HepG2 (cell line): Measurements from ENCODE around the gene CRYGA. TPM values are rescaled to one million over a fixed set of nuclear protein-coding genes. Genes with fewer than 3 reads are reported as not detected.

Source experiments
- BORCS8-MEF2B ChIP-seq: sonication (generic); formaldehyde crosslinking; IDR thresholded peaks from 2 replicates; pipeline ENCODE4 v1.8.0; 2022; ENCODE audit warnings: mild to moderate bottlenecking, missing genetic modification reagents
- CBX2 ChIP-seq, 2 experiments: fragments of 200-600 bp in 1 of 2; sonication (generic); formaldehyde crosslinking in 1 of 2; IDR thresholded peaks; 2 replicates each; pipeline versions ENCODE4 v1.7.0 to v1.8.1; 2018 to 2022; ENCODE audit warnings: low read depth in 2 of 2, low read length in 1 of 2, mild to moderate bottlenecking in 1 of 2, missing genetic modification reagents in 1 of 2
- HDAC2 ChIP-seq: sonication (generic); formaldehyde crosslinking; IDR thresholded peaks from 2 replicates; pipeline ENCODE4 v1.4.0; 2020; ENCODE audit warnings: missing genetic modification reagents
- KLF9 ChIP-seq: IDR thresholded peaks from 2 replicates; pipeline ENCODE4 v1.6.1; 2016; ENCODE audit warnings: low read depth
- MEF2D ChIP-seq: sonication (generic); formaldehyde crosslinking; IDR thresholded peaks from 2 replicates; pipeline ENCODE4 v1.5.1; 2020; ENCODE audit warnings: mild to moderate bottlenecking, missing genetic modification reagents
- MIER2 ChIP-seq: IDR thresholded peaks from 2 replicates; pipeline ENCODE4 v1.6.1; 2016; ENCODE audit warnings: missing biosample characterization, missing genetic modification reagents
- MIER3 ChIP-seq: IDR thresholded peaks from 2 replicates; pipeline ENCODE4 v1.6.1; 2016; ENCODE audit warnings: missing compliant biosample characterization, borderline replicate concordance
- NCOA1 ChIP-seq: sonication (generic); formaldehyde crosslinking; IDR thresholded peaks from 2 replicates; pipeline ENCODE4 v1.9.0; 2021; ENCODE audit warnings: missing genetic modification reagents
- PITX1 ChIP-seq: sonication (generic); formaldehyde crosslinking; IDR thresholded peaks from 2 replicates; pipeline ENCODE4 v1.5.1; 2020; ENCODE audit warnings: mild to moderate bottlenecking, missing genetic modification reagents
- PRPF4 ChIP-seq: fragments of 200-400 bp; formaldehyde crosslinking; IDR thresholded peaks from 2 replicates; pipeline ENCODE4 v1.6.1; 2016; ENCODE audit warnings: low read length, low read depth; ENCODE audit not compliant: poor library complexity, severe bottlenecking
- SMYD3 ChIP-seq: sonication (generic); formaldehyde crosslinking; IDR thresholded peaks from 2 replicates; pipeline ENCODE4 v1.8.1; 2023; ENCODE audit warnings: mild to moderate bottlenecking, missing genetic modification reagents
- TP53 ChIP-seq: sonication (generic); formaldehyde crosslinking; conservative IDR thresholded peaks from 2 replicates; pipeline ENCODE4 v1.4.0; 2020; ENCODE audit warnings: missing genetic modification reagents
- ZFP1 ChIP-seq: IDR thresholded peaks from 2 replicates; pipeline ENCODE4 v1.6.1; 2016
- ZNF143 ChIP-seq: sonication (generic); formaldehyde crosslinking; IDR thresholded peaks from 2 replicates; pipeline ENCODE4 v1.4.0; 2020; ENCODE audit warnings: missing genetic modification reagents
- ZNF652 ChIP-seq: IDR thresholded peaks from 2 replicates; pipeline ENCODE4 v1.6.1; 2016; ENCODE audit warnings: low read depth, borderline replicate concordance
- ZNF883 ChIP-seq: sonication (generic); formaldehyde crosslinking; IDR thresholded peaks from 2 replicates; pipeline ENCODE4 v1.5.1; 2020; ENCODE audit warnings: mild to moderate bottlenecking, missing genetic modification reagents; ENCODE audit errors: not compliant biosample characterization
- polyA plus RNA-seq, 8 experiments: library from polyadenylated mRNA; depleted of rRNA in 3 of 8; stranded (reverse) in 7 of 8; unstranded in 1 of 8; fragments of >200 nt; fragmentation: Illumina TruSeq in 4 of 8; extraction: Trizol in 4 of 8; gene quantifications; 2 replicates each; pipeline versions ENCODE4 v1.2.1 to v1.2.3, GENCODE V29; 2011 to 2016; ENCODE audit warnings: low read depth in 4 of 8, missing spikeins in 1 of 8, mixed read lengths in 1 of 8; ENCODE audit not compliant: insufficient read depth in 1 of 8
- total RNA-seq, 5 experiments: library from RNA; depleted of rRNA; stranded (reverse); fragments of >200 nt; fragmentation: Illumina TruSeq; extraction: Trizol; gene quantifications; 2 replicates each; pipeline ENCODE4 v1.2.3, GENCODE V29; 2016; ENCODE audit warnings: low read depth in 1 of 5
- TF ChIP-seq, protein P1 (sequence below): sonication (generic); formaldehyde crosslinking; IDR thresholded peaks from 2 replicates; pipeline ENCODE4 v1.5.0; 2020; ENCODE audit warnings: missing genetic modification reagents
- TF ChIP-seq, protein P2 (sequence below): sonication (generic); formaldehyde crosslinking; IDR thresholded peaks from 2 replicates; pipeline ENCODE4 v1.8.1; 2023; ENCODE audit warnings: mild to moderate bottlenecking, missing genetic modification reagents
- TF ChIP-seq, protein P3 (sequence below): sonication (generic); formaldehyde crosslinking; IDR thresholded peaks from 2 replicates; pipeline ENCODE4 v1.4.0; 2020; ENCODE audit warnings: mild to moderate bottlenecking, missing genetic modification reagents
- TF ChIP-seq, protein P4 (sequence below): sonication (generic); formaldehyde crosslinking; IDR thresholded peaks from 2 replicates; pipeline ENCODE4 v1.4.0; 2020; ENCODE audit warnings: mild to moderate bottlenecking, missing genetic modification reagents
- TF ChIP-seq, protein P5 (sequence below): IDR thresholded peaks from 2 replicates; pipeline ENCODE4 v1.6.1; 2016
- TF ChIP-seq, protein P6 (sequence below): sonication (generic); formaldehyde crosslinking; IDR thresholded peaks from 2 replicates; pipeline ENCODE4 v1.4.0; 2020; ENCODE audit warnings: missing genetic modification reagents, mild to moderate bottlenecking, borderline replicate concordance

CRYGA gene
- total and polyA plus RNA-seq, 2 of the 13 experiments (the other 11 are each of a cell fraction or from before 2014, with no cell fraction given), result not detected

DNA sequence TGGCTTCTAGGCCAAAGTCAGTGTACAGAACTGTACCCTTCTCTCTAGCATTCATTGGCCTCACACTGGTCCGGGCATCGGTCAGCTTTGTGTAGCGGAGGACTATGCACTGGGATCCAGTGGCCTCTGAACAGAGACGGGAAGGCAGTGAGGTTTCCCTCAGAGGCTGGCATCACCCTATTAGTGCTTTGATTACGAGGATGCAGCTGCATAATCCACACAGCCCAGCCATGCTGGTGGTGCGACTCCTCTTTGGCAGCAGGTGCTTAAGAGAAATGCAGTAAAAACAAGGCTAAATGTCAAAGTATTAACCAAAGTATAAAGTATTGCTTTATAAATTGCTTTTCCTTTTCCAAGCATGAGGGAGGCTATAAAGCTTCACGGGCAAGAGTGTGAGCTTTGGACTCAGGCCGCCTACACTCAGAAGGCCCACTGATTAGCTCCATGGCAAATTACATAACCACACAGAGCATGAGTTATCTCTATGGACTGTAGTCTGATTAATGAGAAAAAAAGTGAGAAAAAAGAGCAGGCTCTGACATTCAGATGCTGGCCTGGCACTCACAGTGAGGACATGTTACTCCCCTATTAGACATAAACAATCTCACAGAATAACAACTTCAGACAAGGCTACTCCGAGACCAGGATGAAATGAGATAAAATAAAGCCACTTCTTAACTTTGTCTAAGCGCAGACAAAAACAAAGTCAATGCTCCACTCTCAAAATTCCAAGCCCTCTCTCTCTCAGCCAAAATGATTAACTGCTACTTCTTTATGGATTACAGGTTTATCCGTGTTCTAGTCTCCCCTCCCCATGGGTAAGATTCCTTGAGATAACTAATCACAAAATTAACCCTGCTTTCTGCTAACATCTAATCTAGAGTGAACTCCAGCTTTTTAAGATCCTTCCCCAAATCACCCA is 27.3 kb downstream of the CRYGA start (continued):
- TF ChIP-seq TP53, result no peak
- TF ChIP-seq ZNF652 (CRISPR knock-in tag), result no peak; the same call in 1 of the 2 replicates
- TF ChIP-seq NCOA1 (CRISPR knock-in tag), result peak; percentile 66; the same call in 1 of the 2 replicates
- peak; percentile 77 for TF ChIP-seq PITX1 (CRISPR knock-in tag)
- TF ChIP-seq MIER2 (CRISPR knock-in tag), result peak; percentile 77; the same call in 1 of the 2 replicates
- TF ChIP-seq PRPF4, result no peak
- TF ChIP-seq ZNF143 (CRISPR knock-in tag), result no peak
- no peak for TF ChIP-seq ZNF883
- no peak for TF ChIP-seq CBX2 (IDR thresholded peaks at IDR 0.05; ENCODE audit: low read depth, low read length)
- TF ChIP-seq CBX2 (CRISPR knock-in tag; IDR thresholded peaks at IDR 0.05; ENCODE audit: low read depth), result no peak
- TF ChIP-seq BORCS8-MEF2B (CRISPR knock-in tag), result 0 out of 2 replicates have a peak, but pooled peaks have one; percentile 40
- TF ChIP-seq MIER3 (CRISPR knock-in tag), result no peak
- TF ChIP-seq, protein P1, sequence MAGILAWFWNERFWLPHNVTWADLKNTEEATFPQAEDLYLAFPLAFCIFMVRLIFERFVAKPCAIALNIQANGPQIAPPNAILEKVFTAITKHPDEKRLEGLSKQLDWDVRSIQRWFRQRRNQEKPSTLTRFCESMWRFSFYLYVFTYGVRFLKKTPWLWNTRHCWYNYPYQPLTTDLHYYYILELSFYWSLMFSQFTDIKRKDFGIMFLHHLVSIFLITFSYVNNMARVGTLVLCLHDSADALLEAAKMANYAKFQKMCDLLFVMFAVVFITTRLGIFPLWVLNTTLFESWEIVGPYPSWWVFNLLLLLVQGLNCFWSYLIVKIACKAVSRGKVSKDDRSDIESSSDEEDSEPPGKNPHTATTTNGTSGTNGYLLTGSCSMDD, result no peak
- peak; percentile 51; the same call in 1 of the 2 replicates for TF ChIP-seq SMYD3
- no peak for TF ChIP-seq MEF2D (CRISPR knock-in tag)
- TF ChIP-seq HDAC2 (CRISPR knock-in tag), result peak; percentile 85
- TF ChIP-seq, protein P2, sequence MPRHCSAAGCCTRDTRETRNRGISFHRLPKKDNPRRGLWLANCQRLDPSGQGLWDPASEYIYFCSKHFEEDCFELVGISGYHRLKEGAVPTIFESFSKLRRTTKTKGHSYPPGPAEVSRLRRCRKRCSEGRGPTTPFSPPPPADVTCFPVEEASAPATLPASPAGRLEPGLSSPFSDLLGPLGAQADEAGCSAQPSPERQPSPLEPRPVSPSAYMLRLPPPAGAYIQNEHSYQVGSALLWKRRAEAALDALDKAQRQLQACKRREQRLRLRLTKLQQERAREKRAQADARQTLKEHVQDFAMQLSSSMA (CRISPR knock-in tag), result no peak
- TF ChIP-seq, protein P3, sequence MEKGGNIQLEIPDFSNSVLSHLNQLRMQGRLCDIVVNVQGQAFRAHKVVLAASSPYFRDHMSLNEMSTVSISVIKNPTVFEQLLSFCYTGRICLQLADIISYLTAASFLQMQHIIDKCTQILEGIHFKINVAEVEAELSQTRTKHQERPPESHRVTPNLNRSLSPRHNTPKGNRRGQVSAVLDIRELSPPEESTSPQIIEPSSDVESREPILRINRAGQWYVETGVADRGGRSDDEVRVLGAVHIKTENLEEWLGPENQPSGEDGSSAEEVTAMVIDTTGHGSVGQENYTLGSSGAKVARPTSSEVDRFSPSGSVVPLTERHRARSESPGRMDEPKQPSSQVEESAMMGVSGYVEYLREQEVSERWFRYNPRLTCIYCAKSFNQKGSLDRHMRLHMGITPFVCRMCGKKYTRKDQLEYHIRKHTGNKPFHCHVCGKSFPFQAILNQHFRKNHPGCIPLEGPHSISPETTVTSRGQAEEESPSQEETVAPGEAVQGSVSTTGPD, result no peak
- TF ChIP-seq ZFP1 (CRISPR knock-in tag), result peak; percentile 48; the same call in 1 of the 2 replicates
- TF ChIP-seq, protein P4, sequence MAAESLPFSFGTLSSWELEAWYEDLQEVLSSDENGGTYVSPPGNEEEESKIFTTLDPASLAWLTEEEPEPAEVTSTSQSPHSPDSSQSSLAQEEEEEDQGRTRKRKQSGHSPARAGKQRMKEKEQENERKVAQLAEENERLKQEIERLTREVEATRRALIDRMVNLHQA (CRISPR knock-in tag), result no peak
- TF ChIP-seq, protein P5, sequence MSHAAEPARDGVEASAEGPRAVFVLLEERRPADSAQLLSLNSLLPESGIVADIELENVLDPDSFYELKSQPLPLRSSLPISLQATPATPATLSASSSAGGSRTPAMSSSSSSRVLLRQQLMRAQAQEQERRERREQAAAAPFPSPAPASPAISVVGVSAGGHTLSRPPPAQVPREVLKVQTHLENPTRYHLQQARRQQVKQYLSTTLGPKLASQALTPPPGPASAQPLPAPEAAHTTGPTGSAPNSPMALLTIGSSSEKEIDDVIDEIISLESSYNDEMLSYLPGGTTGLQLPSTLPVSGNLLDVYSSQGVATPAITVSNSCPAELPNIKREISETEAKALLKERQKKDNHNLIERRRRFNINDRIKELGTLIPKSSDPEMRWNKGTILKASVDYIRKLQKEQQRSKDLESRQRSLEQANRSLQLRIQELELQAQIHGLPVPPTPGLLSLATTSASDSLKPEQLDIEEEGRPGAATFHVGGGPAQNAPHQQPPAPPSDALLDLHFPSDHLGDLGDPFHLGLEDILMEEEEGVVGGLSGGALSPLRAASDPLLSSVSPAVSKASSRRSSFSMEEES (CRISPR knock-in tag), result peak; percentile 75
- 0 out of 2 replicates have a peak, but pooled peaks have one; percentile 39 for TF ChIP-seq KLF9 (CRISPR knock-in tag)
- TF ChIP-seq, protein P6, sequence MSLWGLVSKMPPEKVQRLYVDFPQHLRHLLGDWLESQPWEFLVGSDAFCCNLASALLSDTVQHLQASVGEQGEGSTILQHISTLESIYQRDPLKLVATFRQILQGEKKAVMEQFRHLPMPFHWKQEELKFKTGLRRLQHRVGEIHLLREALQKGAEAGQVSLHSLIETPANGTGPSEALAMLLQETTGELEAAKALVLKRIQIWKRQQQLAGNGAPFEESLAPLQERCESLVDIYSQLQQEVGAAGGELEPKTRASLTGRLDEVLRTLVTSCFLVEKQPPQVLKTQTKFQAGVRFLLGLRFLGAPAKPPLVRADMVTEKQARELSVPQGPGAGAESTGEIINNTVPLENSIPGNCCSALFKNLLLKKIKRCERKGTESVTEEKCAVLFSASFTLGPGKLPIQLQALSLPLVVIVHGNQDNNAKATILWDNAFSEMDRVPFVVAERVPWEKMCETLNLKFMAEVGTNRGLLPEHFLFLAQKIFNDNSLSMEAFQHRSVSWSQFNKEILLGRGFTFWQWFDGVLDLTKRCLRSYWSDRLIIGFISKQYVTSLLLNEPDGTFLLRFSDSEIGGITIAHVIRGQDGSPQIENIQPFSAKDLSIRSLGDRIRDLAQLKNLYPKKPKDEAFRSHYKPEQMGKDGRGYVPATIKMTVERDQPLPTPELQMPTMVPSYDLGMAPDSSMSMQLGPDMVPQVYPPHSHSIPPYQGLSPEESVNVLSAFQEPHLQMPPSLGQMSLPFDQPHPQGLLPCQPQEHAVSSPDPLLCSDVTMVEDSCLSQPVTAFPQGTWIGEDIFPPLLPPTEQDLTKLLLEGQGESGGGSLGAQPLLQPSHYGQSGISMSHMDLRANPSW, result no peak
